IPS-NIHi11 (cell line): Measurements from ENCODE around the gene ARSG.
"Not testable (repeated sequence)": the region's sequence is repeated elsewhere in the genome, so short reads cannot be mapped to it uniquely, and the experiment has no call there.

Source experiments
- DNase-seq: peaks from one replicate; pipeline ENCODE4 v3.0.0; 2012; ENCODE audit warnings: mixed read lengths, low spot score

ARSG gene

DNA sequence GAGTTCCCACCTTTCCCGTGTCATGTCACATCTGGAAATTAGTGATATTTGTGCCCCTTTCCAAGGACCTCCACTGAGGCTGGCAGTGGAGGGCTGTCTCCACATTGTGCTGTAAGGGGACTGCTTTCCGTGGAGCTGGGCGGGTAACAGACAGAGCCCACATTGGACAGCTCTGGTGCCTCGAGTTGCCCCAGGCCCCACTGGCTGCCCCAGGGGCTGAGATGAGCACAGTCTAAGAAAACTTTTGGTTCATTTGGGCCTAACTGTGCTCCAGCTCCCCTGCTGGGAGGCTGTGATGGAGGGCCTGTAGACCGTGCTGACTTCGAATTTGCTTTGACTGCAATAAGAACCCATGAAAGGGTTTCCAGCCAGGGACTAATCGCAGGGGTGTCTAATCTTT lies 38.0 kb downstream of the ARSG start:
- DNase-seq, result no peak

DNA sequence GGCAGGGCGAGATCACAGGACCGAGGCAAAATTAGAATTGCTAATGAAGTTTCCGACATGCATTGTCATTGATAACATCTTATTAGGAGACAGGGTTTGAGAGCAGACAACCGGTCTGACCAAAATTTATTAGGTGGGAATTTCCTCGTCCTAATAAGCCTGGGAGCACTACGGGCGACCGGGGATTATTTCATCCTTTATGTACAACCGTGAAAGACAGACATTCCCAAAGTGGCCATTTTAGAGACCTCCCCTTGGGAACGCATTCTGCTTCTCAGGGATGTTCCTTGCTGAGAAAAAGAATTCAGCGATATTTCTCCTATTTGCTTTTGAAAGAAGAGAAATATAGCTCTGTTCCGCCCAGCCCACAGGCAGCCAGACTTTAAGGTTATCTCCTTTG lies 40.6 kb downstream of the ARSG start:
- not testable (repeated sequence) for DNase-seq

DNA sequence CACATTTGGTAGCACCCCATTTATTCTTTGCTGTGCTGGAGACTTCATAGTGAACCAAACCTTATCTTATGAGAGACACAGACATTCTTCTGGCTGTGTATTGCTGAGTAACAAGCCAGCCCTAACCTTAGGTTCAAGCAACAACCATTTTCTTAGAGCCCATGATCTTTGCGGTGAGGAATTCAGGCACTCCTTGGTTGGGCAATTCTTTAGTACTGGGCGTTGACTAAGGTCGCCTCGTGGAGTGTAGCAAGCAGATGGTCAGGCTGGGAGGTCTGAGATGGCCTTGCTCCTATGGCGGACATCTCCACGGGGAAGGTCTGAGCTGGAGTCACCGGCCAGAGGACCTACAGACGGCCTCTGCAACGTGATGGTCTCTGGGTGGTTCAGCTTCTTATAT lies 43.1 kb downstream of the ARSG start:
- DNase-seq, result no peak

DNA sequence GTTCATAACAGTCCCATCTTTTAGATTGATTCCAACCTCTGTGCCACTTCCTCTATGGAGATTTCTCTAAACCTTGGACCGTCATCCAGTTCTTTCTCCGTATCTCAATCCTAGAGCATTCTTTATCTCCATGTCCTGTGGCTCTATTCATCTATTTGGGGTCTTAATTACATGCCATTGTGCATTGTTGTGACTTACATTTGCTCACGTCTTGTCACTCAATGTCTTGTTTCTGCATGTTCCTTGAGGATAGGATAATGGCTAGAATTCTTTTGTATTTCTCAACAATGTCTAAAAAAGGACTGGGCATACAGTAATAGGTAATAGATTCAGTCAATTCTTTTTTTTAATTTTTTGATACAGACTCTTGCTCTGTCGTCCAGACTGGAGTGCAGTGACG lies 50.2 kb downstream of the ARSG start:
- DNase-seq, result no peak

DNA sequence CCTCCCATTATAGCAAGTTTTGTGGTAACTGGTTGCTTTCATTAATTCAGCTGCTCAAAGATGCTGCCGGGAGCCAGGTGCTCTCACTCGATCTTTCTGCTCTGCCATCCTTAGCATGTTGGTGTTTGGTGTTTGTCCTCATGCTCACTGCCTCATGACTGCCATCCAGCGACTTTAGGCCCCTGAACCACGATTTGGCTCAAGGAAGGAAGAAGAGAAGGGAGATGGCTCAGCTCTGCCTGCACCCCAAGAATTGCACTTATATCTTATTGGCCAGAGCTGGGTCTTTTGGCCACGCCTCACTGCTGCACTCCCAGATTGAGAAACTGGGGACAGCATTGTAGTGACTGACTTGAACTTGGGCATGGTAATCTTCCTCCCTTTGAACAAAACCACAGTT lies 52.7 kb downstream of the ARSG start:
- no peak for DNase-seq

DNA sequence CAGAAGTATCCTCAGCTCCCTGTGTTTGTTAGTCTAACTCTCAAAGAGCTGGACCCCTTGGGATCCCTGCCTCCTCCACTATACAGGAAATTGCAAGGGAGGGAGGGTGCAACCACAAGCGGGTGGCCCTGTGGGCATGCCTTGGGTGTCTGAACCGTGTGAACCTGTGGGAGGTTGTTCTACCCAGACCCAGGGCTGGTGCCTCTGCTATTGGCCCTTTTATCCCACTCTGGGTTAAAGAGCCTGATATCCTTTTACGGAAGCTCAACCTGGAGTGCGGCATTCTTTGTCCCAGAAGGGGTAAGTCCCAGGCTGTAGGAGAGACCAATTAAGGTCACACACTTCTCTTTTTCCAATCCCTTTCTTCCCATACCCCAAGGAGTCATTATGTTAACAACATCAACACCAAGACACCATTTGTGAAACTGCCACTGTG lies 53.4 kb downstream of the ARSG start:
- no peak for DNase-seq

DNA sequence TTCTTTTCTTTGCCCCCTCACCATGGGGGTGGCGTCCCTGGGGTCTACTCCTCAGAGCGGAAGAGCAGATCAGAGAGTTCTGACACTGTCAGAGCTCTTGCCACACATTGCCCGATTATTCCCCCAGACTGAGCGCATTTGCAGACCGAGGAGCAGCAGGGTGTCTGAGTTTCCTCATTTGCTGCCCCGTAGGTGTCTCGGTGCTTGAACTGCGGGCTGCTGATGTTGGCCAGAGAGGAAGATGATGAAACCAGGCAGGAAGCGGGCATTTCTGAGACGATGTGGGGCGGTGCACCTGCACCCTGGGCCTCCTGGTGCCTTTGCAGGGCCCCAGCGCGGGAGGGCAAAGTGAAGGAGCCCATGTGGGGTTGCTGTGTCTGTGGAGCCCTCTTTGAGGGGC lies 55.2 kb downstream of the ARSG start:
- no peak for DNase-seq

DNA sequence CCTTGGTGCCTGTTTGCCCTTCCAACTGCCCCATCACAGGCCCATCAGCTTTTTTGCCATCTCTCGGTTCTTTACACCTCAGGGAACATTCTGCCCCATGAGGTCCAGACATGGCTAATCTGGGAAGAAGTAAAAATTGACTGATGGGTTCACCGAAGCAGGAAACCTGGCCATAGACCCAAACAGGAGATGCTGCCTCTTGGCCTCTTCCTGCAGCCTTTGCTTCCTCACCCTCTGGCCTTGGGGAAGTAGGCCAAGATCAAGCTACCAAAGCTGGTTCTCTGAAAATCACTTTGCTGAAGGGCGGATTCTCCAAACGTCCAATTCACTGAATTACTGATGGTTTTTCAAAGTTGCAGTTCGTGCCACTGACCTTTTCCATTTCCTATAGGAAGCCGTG lies 56.1 kb downstream of the ARSG start:
- DNase-seq, result no peak

DNA sequence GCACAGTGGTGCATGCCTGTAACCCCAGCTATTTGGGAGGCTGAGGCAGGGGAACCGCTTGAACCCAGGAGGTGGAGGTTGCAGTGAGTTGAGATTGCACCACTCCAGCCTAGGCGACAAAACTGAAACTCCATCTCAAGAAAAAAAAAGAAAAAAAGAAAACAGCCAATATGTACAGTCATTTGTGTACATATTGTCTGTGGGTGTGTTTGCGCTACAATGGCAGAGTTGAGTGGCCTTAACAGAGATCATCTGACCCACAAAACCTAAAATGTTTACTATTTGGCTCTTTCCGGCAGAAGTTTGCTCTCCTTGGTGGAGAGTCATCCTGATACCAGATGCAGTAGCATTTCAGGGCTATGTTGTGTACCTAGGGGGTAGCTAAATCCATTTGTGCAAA lies 57.9 kb downstream of the ARSG start:
- DNase-seq, result no peak

DNA sequence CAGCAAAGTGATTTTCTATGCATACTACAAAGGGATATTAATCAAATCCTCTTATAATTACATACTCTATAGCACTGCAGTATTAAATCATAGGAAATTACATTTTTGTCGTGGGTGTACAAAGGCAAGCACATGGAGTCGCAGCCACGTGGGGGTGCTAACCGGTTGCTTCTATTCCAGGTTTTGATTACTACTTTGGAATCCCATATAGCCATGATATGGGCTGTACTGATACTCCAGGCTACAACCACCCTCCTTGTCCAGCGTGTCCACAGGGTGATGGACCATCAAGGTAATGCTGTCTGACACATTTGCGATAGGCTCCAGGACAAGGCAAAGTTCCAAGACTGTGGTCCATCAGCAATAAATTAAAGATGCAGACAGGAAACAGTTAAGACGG lies 60.1 kb downstream of the ARSG start:
- DNase-seq, result no peak

DNA sequence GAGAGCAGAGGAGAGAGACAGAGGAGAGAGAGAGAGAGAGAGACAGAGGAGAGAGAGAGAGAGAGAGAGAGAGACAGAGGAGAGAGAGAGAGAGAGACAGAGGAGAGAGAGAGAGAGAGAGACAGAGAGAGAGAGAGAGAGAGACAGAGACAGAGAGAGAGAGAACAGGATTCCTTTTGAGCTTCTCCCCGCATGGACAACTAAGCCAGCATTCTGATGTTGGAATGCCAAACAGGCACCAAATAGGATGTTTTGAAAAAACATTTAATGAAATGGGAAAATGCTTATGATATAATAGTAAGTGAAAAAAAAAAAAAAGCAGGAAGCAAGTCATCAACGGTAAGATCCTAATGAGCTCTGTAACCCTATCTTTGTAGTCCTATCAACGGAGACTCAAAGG lies 60.7 kb downstream of the ARSG start:
- no peak for DNase-seq

DNA sequence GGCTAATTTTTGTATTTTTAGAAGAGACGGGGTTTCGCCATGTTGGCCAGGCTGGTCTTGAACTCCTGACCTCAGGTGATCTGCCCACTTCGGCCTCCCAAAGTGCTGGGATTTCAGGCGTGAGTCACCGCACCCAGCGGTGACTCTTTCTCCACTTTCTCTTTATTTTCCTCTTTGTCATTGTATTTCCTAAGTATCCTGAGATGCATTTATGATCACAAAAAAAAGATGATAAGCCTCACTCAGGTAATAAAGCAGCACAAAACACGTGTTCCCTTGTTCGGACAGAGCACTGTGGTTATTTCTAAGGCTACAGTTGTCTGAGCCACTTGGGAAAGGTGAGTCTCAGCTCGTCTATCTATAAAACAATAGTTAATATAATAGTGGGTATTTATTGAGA lies 61.4 kb downstream of the ARSG start:
- DNase-seq, result not testable (repeated sequence)

DNA sequence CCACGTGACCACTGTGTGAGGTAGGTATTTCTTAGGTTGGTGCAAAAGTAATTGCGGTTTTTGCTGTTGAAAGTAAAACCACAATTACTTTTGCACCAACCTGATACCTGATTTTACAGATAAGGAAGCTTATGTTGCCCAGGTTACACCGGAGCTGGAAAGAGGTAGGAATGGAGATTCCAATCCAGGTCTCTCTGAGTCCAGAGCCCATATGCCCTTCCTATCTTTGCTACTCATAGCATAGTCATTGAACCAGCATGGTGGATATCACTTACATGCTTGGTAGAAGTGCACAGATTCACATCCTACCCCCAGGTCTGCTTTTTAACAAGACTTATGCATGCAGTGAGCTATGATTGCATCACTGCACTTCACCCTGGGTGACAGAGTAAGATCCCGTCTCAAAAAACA lies 61.8 kb downstream of the ARSG start:
- no peak for DNase-seq

DNA sequence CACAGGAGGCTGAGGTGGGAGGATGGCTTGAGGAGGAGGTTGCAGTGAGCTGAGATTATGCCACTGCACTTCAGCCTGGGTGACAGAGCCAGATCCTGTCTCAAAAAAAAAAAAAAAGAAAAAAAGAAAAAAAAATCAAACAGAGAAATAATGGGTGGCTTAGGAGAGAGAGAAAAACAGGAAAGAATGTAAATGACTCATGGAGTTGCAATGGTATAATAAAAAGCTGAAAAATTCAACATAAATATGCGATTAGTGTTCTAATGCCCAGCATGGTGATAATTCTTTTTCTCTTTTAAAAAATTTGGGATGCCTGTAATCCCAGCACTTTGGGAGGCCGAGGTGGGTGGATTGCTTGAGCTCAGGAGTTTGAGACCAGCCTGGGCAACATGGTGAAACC lies 63.0 kb downstream of the ARSG start:
- not testable (repeated sequence) for DNase-seq

DNA sequence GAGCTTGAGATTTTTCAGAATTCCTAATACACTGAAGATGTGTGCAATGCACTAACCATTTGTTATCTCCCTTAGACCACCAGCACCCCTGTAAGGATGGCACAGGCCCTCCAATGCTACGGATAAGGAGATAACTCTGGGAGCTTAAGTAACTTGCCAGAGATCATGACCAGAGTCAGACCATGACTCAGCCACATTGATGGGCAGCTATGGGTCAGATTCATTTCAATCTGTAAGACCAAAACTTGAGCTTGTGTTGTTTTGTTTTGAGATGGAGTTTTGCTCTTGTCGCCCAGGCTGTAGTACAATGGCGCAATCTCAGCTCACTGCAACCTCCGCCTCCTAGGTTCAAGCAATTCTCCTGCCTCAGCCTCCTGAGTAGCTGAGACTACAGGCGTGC lies 63.8 kb downstream of the ARSG start:
- not testable (repeated sequence) for DNase-seq

DNA sequence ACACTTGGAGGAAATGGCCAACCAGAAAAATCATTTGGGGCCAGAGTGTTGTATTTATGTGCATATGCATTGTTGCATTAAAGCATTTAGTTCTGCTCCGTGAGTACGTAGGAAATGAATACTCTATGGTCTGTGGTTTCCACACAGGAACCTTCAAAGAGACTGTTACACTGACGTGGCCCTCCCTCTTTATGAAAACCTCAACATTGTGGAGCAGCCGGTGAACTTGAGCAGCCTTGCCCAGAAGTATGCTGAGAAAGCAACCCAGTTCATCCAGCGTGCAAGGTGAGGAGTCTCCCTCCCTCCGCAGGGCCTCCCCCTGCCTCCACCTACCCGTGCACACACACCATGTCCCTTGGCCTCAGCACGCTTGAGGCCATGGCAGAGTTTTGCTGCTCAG lies 65.2 kb downstream of the ARSG start:
- no peak for DNase-seq

DNA sequence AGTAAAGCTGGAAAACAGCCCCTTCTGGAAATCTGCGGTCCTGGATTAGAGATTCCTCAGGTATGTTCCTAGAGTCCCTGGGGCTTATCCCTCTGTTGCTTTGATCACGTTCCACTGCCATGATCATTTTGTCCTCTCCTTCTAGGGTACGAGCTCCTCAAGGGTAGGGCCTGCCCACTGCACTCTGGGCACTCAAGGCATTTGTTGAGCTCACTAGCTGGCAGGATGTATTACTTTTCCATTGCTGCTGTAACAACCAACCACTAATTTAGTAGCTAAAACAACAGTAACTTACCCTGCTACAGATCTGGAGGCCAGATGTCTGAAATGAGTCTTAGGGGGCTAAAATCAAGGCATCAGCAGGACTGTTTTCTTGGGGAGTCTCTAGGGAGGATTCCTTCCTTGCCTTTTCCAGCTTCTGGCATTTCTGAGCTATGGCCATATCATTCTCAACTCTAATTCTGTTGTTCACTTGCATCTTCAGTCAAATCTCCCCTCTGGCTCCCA lies 65.7 kb downstream of the ARSG start:
- DNase-seq, result no peak

DNA sequence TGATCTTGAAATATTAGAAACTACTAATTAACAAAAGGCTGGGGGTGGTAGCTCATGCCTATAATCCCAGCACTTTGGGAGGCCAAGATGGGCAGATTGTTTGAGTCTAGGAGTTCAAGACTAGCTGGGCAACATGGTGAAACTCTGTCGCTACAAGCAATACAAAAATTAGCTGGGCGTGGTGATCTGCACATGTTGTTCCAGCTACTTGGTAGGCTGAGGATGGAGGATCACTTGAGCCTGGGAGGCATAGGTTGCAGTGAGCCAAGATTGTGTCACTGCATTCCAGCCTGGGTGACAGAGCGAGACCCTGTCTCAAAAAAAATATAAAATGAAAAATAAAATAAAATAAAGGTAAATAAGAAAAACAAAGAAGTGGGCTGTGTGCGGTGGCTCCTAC lies 66.6 kb downstream of the ARSG start:
- no peak for DNase-seq

DNA sequence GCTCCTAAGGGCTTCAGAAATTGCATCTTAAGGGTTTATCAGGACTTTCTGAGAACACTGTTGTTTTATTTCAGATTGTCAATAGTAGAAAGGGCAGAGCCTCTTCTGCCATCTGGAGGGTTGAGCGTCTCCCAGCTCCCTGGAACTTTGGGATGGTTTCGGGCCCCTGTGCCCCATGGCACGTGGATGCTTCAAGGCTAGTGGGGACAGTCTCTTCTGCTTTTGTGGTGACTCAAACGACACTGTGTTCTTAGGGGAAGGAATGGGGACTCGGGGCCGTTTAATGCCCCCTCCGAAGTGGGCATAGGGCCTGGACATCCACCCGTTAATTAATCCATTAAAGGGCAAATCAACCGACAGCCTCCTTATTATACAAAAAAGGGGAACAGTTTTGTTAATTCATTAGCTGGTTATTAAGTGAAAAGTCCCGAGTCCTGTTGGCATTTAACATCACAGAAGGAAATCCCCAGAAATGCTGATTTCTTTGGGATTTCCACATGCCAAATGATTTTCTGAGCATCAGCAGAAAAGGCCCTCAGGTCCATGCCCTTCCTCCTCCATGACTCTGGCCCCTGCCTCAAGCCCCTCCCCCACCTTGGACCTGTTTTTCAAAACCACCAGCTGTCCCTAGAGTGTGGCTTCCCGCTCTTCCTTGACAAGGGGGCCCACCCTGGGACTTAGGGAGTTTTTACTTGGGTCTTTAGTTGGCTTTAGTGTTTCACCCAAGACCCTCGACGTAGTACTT lies 68.7 kb downstream of the ARSG start:
- DNase-seq, result no peak

DNA sequence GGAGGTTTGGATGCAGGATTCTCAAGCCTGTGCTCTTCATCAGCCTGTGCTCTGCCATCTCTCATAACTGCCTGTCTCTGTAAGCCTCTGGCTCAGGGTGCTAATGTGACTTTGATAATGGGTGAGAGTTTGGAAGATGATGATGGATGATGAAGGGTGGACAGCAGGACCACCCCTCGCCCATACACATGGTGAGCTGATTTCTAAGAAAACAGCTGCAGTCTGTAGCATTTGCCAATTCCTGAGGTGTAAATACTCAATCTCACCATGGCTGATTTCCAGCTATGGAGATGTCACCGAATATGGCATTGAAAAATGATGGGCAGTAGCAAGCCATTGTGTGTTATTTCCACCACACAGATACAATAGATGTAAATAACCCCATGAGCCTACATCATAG lies 74.2 kb downstream of the ARSG start:
- DNase-seq, result no peak

DNA sequence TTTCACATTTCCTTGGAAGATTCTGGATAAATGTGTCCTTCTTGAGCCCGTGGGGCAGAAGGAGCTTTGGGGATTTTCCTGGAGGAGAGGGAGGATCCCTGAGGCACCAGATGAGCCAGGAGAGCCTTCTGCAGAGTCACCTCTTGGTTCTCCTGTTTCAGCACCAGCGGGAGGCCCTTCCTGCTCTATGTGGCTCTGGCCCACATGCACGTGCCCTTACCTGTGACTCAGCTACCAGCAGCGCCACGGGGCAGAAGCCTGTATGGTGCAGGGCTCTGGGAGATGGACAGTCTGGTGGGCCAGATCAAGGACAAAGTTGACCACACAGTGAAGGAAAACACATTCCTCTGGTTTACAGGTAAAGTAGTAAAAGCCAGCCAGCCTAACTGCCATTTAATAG lies 77.1 kb downstream of the ARSG start:
- no peak for DNase-seq

DNA sequence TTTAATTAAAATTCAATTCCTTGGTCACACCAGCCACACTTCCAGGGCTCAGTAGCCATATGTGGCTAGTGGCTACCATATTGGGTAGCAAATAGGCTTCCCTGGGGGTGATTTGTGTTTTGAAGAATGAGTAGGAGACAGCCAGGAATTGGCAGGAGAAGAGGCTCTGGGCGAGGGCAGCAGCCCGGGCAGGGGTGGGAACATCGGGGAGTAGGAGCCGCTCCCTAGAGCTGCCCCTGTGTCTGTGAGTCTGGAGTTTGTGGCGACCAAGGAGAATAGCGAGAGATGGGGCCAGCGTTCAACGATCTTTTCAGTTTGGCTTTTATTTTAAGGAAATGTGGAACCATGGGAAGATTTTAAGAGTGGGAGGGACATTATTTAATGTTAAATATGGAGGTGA lies 84.3 kb downstream of the ARSG start:
- no peak for DNase-seq

DNA sequence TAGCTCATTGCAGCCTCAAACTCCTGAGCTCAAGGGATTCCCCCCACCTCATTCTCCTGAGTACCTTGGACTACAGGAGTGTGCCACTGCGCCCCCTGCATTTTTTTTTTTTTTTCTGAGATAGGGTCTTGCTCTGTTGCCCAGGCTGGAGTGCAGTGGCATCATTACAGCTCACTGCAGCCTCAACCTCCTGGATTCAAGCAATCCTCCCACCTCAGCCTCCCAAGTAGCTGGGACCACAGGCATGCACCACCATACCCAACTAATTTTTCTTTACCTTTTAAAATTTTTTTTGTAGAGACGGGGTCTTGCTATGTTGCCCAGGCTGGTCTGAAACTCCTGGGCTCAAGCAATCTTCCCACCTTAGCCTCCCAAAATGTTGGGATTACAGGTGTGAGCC lies 84.9 kb downstream of the ARSG start:
- not testable (repeated sequence) for DNase-seq

DNA sequence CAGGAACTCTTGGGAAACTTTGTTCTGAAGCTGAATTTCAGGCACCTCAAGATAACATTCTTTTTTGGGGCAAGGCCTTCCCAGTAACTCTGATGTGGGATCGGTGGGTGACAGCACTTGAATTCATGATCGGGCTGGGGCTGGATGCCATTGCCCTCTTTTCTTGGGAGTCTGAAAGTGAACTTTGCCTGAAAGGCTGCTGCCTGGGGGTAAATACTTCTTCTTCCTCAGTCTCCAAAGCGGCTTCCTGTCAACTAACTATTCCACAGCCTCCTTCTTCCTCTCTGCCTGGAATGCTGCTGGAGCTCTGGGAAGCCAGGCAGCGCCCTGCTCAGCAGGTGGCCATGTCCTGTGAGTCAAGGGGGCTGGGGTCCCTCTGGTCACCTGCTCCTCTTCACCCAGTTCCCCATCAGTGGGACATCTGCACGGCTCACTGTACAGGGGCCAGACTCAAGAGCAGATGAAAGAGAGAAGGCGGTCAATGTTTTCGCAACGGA lies 86.5 kb downstream of the ARSG start:
- no peak for DNase-seq
